ENCODE measurements around the gene FAH. TPM values are rescaled to one million over a fixed set of nuclear protein-coding genes. Genes with fewer than 3 reads are reported as not detected.

Gene FAH
- polyA plus RNA-seq, 1 donor from 2014 or later = 3.1 TPM

- Histone ChIP-seq H3K9me2 (ENCODE audit: insufficient read depth, low read length) (no peaks in the 10 kb centered on the region), H3K79me2 (replicated peaks; ENCODE audit: insufficient read depth, low read length) (no peaks in the 10 kb centered on the region), H3K4me3 (ENCODE audit: low read length) (no peak overlapping the region), H3F3A (ENCODE audit: insufficient read depth, low read length, poor library complexity, severe bottlenecking) (no peaks in the 10 kb centered on the region), H3K9ac (ENCODE audit: low read length) (no peak overlapping the region), H3K27ac (ENCODE audit: low read length) (no peak overlapping the region), H3K9me3 (ENCODE audit: low read length) (no peaks in the 10 kb centered on the region), H2AFZ (ENCODE audit: low read depth, low read length) (no peak overlapping the region), H3K4me2 (ENCODE audit: low read length) (no peak overlapping the region), H3K36me3 (ENCODE audit: insufficient read depth, low read length) (no peaks in the 10 kb centered on the region), H3K27me3 (ENCODE audit: insufficient read depth, low read depth, low read length) (no peaks in the 10 kb centered on the region), H4K20me1 (ENCODE audit: insufficient read depth) (no peaks in the 10 kb centered on the region)
- TF ChIP-seq TAF1 (IDR thresholded peaks at IDR 0.05; ENCODE audit: low read depth) (no peak), EZH2 (IDR thresholded peaks at IDR 0.05; ENCODE audit: borderline replicate concordance, insufficient read depth, low read length, poor library complexity, severe bottlenecking) (no peak), SMC3 (conservative IDR thresholded peaks at IDR 0.05; ENCODE audit: poor library complexity) (no peak), RAD21 (conservative IDR thresholded peaks at IDR 0.05) (no peak), EP300 (conservative IDR thresholded peaks at IDR 0.05; ENCODE audit: poor library complexity, severe bottlenecking) (no peak), MXI1 (conservative IDR thresholded peaks at IDR 0.05; ENCODE audit: poor library complexity, severe bottlenecking) (no peak)
- TF ChIP-seq, protein P1, sequence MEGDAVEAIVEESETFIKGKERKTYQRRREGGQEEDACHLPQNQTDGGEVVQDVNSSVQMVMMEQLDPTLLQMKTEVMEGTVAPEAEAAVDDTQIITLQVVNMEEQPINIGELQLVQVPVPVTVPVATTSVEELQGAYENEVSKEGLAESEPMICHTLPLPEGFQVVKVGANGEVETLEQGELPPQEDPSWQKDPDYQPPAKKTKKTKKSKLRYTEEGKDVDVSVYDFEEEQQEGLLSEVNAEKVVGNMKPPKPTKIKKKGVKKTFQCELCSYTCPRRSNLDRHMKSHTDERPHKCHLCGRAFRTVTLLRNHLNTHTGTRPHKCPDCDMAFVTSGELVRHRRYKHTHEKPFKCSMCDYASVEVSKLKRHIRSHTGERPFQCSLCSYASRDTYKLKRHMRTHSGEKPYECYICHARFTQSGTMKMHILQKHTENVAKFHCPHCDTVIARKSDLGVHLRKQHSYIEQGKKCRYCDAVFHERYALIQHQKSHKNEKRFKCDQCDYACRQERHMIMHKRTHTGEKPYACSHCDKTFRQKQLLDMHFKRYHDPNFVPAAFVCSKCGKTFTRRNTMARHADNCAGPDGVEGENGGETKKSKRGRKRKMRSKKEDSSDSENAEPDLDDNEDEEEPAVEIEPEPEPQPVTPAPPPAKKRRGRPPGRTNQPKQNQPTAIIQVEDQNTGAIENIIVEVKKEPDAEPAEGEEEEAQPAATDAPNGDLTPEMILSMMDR (IDR thresholded peaks at IDR 0.05; ENCODE audit: poor library complexity, severe bottlenecking) = no peak
- TF ChIP-seq, protein P2, sequence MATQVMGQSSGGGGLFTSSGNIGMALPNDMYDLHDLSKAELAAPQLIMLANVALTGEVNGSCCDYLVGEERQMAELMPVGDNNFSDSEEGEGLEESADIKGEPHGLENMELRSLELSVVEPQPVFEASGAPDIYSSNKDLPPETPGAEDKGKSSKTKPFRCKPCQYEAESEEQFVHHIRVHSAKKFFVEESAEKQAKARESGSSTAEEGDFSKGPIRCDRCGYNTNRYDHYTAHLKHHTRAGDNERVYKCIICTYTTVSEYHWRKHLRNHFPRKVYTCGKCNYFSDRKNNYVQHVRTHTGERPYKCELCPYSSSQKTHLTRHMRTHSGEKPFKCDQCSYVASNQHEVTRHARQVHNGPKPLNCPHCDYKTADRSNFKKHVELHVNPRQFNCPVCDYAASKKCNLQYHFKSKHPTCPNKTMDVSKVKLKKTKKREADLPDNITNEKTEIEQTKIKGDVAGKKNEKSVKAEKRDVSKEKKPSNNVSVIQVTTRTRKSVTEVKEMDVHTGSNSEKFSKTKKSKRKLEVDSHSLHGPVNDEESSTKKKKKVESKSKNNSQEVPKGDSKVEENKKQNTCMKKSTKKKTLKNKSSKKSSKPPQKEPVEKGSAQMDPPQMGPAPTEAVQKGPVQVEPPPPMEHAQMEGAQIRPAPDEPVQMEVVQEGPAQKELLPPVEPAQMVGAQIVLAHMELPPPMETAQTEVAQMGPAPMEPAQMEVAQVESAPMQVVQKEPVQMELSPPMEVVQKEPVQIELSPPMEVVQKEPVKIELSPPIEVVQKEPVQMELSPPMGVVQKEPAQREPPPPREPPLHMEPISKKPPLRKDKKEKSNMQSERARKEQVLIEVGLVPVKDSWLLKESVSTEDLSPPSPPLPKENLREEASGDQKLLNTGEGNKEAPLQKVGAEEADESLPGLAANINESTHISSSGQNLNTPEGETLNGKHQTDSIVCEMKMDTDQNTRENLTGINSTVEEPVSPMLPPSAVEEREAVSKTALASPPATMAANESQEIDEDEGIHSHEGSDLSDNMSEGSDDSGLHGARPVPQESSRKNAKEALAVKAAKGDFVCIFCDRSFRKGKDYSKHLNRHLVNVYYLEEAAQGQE (IDR thresholded peaks at IDR 0.05; ENCODE audit: borderline replicate concordance) = no peak
Observed at GRCh38 chr15:80159301-80159700, 6.5 kb downstream of the FAH start.

DNA sequence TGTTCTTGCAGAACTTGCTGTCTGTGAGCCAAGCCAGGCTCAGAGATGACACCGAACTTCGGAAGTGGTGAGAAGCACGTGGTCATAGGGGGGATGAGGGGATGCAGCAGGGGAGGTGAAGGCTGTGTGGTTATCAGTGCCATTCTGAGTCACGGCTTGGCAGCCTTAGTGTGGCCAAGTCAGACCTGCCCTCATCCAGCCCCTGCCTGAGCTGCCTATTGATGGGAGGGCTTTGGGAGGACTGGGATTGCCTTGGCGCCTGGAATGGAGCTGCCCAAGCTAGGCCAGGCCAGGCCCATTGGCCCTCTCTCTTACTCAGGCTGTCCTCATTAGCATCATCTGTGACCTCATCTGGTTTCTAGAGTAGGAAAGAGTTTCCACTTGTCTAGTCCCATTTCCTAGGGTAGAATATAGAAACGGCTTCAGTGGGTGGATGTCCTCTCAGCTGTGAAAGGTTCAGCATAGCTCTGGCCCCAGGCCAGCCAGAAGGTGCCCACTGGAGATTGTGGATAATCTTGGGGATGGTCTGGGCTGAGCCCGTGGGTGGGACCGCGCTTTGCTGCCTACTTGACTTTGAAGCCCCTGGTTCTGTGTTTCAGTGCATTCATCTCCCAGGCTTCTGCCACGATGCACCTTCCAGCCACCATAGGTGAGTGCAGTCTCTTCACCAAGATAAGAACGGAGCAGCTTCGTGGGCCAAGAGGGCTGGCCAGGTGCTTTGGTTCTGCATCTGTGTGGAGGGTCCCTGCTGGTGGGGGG, 7.2 kb downstream of the FAH start:
- Histone ChIP-seq H2AFZ (ENCODE audit: low read depth, low read length) (no peak overlapping the region), H3K4me3 (ENCODE audit: low read length) (no peak overlapping the region), H3K79me2 (replicated peaks; ENCODE audit: insufficient read depth, low read length) (no peaks in the 10 kb centered on the region), H3K36me3 (ENCODE audit: insufficient read depth, low read length) (no peaks in the 10 kb centered on the region), H3K27me3 (ENCODE audit: insufficient read depth, low read depth, low read length) (no peaks in the 10 kb centered on the region), H3K27ac (ENCODE audit: low read length) (no peak overlapping the region), H3K9me3 (ENCODE audit: low read length) (no peaks in the 10 kb centered on the region), H3K9me2 (ENCODE audit: insufficient read depth, low read length) (no peaks in the 10 kb centered on the region), H4K20me1 (ENCODE audit: insufficient read depth) (no peaks in the 10 kb centered on the region), H3K4me2 (ENCODE audit: low read length) (no peak overlapping the region), H3F3A (ENCODE audit: insufficient read depth, low read length, poor library complexity, severe bottlenecking) (no peaks in the 10 kb centered on the region), H3K9ac (ENCODE audit: low read length) (no peak overlapping the region)
- no peak for TF ChIP-seq TAF1 (IDR thresholded peaks at IDR 0.05; ENCODE audit: low read depth)
- no peak for TF ChIP-seq SMC3 (conservative IDR thresholded peaks at IDR 0.05; ENCODE audit: poor library complexity)
- TF ChIP-seq MXI1 (conservative IDR thresholded peaks at IDR 0.05; ENCODE audit: poor library complexity, severe bottlenecking) = no peak
- TF ChIP-seq, protein P2 (IDR thresholded peaks at IDR 0.05; ENCODE audit: borderline replicate concordance) = no peak
- no peak for TF ChIP-seq EZH2 (IDR thresholded peaks at IDR 0.05; ENCODE audit: borderline replicate concordance, insufficient read depth, low read length, poor library complexity, severe bottlenecking)
- TF ChIP-seq EP300 (conservative IDR thresholded peaks at IDR 0.05; ENCODE audit: poor library complexity, severe bottlenecking) = no peak
- no peak for TF ChIP-seq RAD21 (conservative IDR thresholded peaks at IDR 0.05)
- TF ChIP-seq, protein P1 (IDR thresholded peaks at IDR 0.05; ENCODE audit: poor library complexity, severe bottlenecking) = no peak
- no peak for TF ChIP-seq POLR2AphosphoS5 (IDR thresholded peaks at IDR 0.05)

Measured in neural cell (in vitro differentiated cells).